ENCODE measurements around the gene USP44.

The USP44 gene

GRCh38 chr12:95509300-95509699 lies 42.0 kb downstream of the USP44 start:
- H3K27ac ChIP-seq, result no peak overlapping the region
- no peak for TF ChIP-seq CTCF (conservative IDR thresholded peaks at IDR 0.05)

- TF ChIP-seq CTCF (conservative IDR thresholded peaks at IDR 0.05), result no peak
- no peak overlapping the region for H3K27ac ChIP-seq
Observed at GRCh38 chr12:95506707-95507523, 44.4 kb downstream of the USP44 start.

- TF ChIP-seq CTCF (conservative IDR thresholded peaks at IDR 0.05), result no peak
- no peak overlapping the region for H3K27ac ChIP-seq
Observed at GRCh38 chr12:95505039-95505438, 46.2 kb downstream of the USP44 start.

- no peak for TF ChIP-seq CTCF (conservative IDR thresholded peaks at IDR 0.05)
- H3K27ac ChIP-seq, result no peak overlapping the region
Observed at GRCh38 chr12:95504140-95504539, 47.1 kb downstream of the USP44 start.

GRCh38 chr12:95499772-95500171 lies 51.5 kb downstream of the USP44 start:
- no peak for TF ChIP-seq CTCF (conservative IDR thresholded peaks at IDR 0.05)
- no peak overlapping the region for H3K27ac ChIP-seq

- TF ChIP-seq CTCF (conservative IDR thresholded peaks at IDR 0.05), result no peak
- no peak overlapping the region for H3K27ac ChIP-seq
Observed at GRCh38 chr12:95498968-95499367, 52.3 kb downstream of the USP44 start.

GRCh38 chr12:95497031-95497430 lies 54.2 kb downstream of the USP44 start:
- TF ChIP-seq CTCF (conservative IDR thresholded peaks at IDR 0.05), result no peak
- H3K27ac ChIP-seq, result peak overlapping the region; percentile 10

Measured in VCaP (cell line).